Stimulated activated naive CD8-positive, alpha-beta T cell treated with anti-CD3 and anti-CD28 coated beads, Interleukin-15, Interleukin-2, amounts not matched to agents 100 U/mL and 50 U/mL, for 24 hours (primary cell): ENCODE measurements around the gene DUOX2.
"Not testable (repeated sequence)": the region's sequence is repeated elsewhere in the genome, so short reads cannot be mapped to it uniquely, and the experiment has no call there.

Source experiments
- ATAC-seq: fragments of 150-1000 bp; cut with Tn5 transposase; one replicate; pipeline ENCODE4 v1.10.0; 2021
- DNase-seq: peaks from one replicate; pipeline ENCODE4 v3.0.0; 2021

Gene DUOX2

GRCh38 chr15:45138814-45139765, 25.1 kb upstream of the DUOX2 start:
- ATAC-seq (no peak), DNase-seq (no peak)

GRCh38 chr15:45137703-45138102, 23.7 kb upstream of the DUOX2 start:
- ATAC-seq, result no peak
- DNase-seq, result no peak

GRCh38 chr15:45136378-45136764, 22.4 kb upstream of the DUOX2 start:
- DNase-seq, result no peak
- no peak for ATAC-seq

- not testable (repeated sequence) for ATAC-seq
These were observed 21.9 kb upstream of the DUOX2 start for GRCh38 chr15:45135705-45136377.

GRCh38 chr15:45134682-45135604, 21.0 kb upstream of the DUOX2 start:
- DNase-seq, result no peak
- ATAC-seq, result peak; percentile 48

More at GRCh38 chr15:45135705-45136377, 21.9 kb upstream of the DUOX2 start:
- DNase-seq, result not testable (repeated sequence)

GRCh38 chr15:45134046-45134445, 20.1 kb upstream of the DUOX2 start:
- DNase-seq (no peak), ATAC-seq (no peak)

- ATAC-seq (no peak), DNase-seq (no peak)
These were observed 19.6 kb upstream of the DUOX2 start for GRCh38 chr15:45133561-45133920.

GRCh38 chr15:45132844-45133560, 19.0 kb upstream of the DUOX2 start:
- ATAC-seq, result no peak
- no peak for DNase-seq

GRCh38 chr15:45131510-45131909, 17.5 kb upstream of the DUOX2 start:
- ATAC-seq, result no peak

GRCh38 chr15:45130291-45131000, 16.5 kb upstream of the DUOX2 start:
- ATAC-seq (no peak), DNase-seq (no peak)

More at GRCh38 chr15:45131510-45131909, 17.5 kb upstream of the DUOX2 start:
- no peak for DNase-seq

- ATAC-seq (peak; percentile 33), DNase-seq (peak; percentile 38)
These were observed 15.7 kb upstream of the DUOX2 start, which contains the start of the genes DUOX1 and DUOXA1 for GRCh38 chr15:45129651-45130129. DUOX1 (plus strand) TSS chr15:45129994; CDS start chr15:45131967, 1,973 bp downstream. DUOXA1 (minus strand) TSS chr15:45129879; CDS start chr15:45123014, 6,865 bp downstream.

GRCh38 chr15:45128971-45129639, 15.1 kb upstream of the DUOX2 start:
- DNase-seq, result no peak
- ATAC-seq, result no peak

- ATAC-seq, result no peak
- DNase-seq, result no peak
These were observed 12.7 kb upstream of the DUOX2 start for GRCh38 chr15:45126535-45127158.

- DNase-seq (no peak), ATAC-seq (no peak)
These were observed 9.4 kb upstream of the DUOX2 start for GRCh38 chr15:45123397-45123796.

GRCh38 chr15:45122719-45123118, 8.7 kb upstream of the DUOX2 start:
- ATAC-seq (no peak), DNase-seq (no peak)

- DNase-seq (no peak), ATAC-seq (no peak)
These were observed 7.9 kb upstream of the DUOX2 start for GRCh38 chr15:45121706-45122417.

GRCh38 chr15:45121020-45121419, 7.0 kb upstream of the DUOX2 start:
- no peak for ATAC-seq
- no peak for DNase-seq

GRCh38 chr15:45120081-45120972, 6.4 kb upstream of the DUOX2 start:
- ATAC-seq, result no peak

More at GRCh38 chr15:45120081-45120972, 6.4 kb upstream of the DUOX2 start:
- DNase-seq, result no peak
